WTC11 (cell line): ENCODE results near the gene MYO7B.

Source experiments
- CTCF ChIP-seq: fragments of 200-600 bp; IDR thresholded peaks from 2 replicates; pipeline ENCODE4 v1.8.0; 2022; ENCODE audit warnings: antibody characterized with exemption
- ZBTB21 ChIP-seq: sonication (generic); formaldehyde crosslinking; IDR thresholded peaks from 2 replicates; pipeline ENCODE4 v1.8.1; 2023; ENCODE audit warnings: mild to moderate bottlenecking, missing genetic modification reagents, borderline replicate concordance
- TF ChIP-seq, protein P1 (sequence below): sonication (generic); formaldehyde crosslinking; IDR thresholded peaks from 2 replicates; pipeline ENCODE4 v1.8.1; 2022; ENCODE audit warnings: low read depth, missing genetic modification reagents, borderline replicate concordance

DNA sequence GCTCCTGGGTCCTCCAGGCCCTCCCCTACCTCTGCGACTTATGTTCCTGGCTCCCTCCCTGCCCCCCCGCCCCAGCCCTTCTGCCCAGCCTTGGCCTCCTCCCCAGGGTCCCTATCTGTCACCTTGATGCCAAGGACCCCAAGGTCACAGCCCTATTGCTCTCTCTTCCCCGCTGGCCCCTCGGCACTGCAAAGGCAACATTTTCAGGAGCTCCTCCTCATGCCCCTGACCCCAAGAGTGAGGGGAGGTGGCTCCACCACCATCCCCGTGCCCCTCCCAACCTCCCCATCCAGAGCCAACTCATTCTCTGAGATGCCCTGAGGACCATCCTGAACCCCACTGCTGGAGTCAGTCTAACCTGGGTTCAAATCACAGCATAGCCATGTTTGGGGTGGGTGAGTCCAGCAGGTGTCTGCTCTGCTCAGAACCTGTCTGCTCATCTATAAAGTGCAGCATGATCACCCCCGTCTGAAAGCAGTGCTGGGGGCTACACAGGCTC is 128.1 kb downstream of the MYO7B start:
- TF ChIP-seq ZBTB21 (CRISPR knock-in tag) (no peak), CTCF (no peak)
- TF ChIP-seq, protein P1, sequence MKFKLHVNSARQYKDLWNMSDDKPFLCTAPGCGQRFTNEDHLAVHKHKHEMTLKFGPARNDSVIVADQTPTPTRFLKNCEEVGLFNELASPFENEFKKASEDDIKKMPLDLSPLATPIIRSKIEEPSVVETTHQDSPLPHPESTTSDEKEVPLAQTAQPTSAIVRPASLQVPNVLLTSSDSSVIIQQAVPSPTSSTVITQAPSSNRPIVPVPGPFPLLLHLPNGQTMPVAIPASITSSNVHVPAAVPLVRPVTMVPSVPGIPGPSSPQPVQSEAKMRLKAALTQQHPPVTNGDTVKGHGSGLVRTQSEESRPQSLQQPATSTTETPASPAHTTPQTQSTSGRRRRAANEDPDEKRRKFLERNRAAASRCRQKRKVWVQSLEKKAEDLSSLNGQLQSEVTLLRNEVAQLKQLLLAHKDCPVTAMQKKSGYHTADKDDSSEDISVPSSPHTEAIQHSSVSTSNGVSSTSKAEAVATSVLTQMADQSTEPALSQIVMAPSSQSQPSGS (CRISPR knock-in tag), result no peak
